GM21576 (cell line): ENCODE data around the gene CHD1L.
"Not testable (repeated sequence)": the region's sequence is repeated elsewhere in the genome, so short reads cannot be mapped to it uniquely, and the experiment has no call there.

Experiments used
- ATAC-seq: cut with Tn5 transposase; IDR thresholded peaks from one replicate; pipeline ENCODE4 v1.9.1; 2021; ENCODE audit warnings: mild to moderate bottlenecking, moderate library complexity; ENCODE audit not compliant: unreplicated experiment

CHD1L gene

DNA sequence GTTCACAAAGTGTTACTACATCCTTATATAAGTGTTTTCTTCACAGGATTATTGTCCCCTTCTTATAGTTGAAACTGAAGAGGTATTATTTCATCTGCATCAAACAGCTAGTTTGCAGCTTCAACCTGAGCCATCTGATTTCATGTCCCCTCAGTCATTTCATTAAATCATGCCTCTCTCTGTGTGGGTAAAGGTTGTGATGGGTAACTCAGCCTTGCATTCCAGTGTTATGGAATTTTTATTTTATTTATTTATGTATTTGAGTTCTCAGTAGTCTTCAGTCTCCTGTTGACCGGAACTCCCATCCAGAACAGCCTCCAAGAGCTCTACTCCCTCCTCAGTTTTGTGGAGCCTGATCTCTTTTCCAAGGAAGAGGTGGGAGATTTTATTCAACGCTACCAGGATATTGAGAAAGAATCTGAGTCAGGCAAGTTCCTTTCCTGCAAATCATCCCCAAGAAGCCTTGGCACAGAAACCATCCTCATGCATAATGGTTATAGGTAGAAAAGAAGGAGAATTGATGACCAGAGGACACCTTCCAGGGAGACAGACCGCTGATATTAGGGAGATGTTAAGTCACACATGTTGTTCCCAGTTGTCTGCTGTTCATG is 21.8 kb downstream of the CHD1L start:
- ATAC-seq = no peak

DNA sequence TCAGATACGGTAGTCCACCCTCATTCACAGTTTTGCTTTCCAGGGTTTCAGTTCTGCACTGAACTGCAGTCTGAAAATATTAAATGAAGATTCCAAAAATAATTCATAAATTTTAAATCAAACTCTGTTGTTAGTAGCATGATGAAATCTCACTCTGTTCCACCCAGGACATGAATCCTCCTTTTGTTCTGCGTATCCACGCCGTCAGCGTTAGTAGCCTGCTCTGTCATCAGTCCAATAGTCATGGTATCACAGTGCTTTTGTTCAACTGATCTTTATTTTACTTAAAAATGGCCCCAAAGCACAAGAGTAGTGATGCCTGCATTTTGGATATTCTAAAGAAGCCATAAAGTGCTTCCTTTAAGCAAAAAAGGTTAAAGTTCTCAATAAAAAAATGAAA is 23.9 kb downstream of the CHD1L start:
- ATAC-seq = no peak

DNA sequence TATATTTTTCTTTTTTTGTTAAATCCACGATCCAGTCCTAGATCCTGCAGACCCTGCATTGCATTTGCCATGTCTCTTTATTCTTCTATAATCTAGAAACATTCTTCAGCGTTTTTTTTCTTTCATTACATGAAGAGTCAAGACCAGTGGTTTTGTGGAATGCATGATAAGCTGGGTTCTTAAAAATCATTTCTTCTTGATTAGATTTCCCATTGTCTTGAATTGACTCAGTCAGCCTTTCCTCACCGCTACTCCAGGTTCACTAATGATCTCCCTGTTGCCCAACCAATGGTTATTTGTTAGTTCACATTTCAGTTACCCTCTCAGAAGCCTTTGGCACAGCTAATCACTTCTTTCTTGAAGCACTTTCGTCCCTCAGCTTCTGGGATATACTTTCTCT is 25.2 kb downstream of the CHD1L start:
- no peak for ATAC-seq

DNA sequence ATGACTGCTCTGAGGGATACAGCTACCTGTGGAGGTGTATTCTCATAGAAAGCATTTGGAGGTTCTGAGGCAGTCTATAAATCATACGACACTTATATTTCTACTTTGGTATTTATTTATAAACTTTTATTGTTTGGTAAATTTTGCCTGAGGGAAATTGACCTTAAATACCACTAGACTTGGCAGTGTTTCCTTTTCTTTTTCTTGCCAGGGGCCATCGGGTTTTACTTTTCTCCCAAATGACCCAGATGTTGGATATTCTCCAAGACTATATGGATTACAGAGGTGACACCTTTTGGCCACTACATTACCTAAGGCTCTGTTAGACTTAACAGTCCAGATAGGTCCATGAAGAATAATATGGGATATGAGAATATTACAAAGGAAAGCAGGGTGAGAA is 28.2 kb downstream of the CHD1L start:
- ATAC-seq = no peak

DNA sequence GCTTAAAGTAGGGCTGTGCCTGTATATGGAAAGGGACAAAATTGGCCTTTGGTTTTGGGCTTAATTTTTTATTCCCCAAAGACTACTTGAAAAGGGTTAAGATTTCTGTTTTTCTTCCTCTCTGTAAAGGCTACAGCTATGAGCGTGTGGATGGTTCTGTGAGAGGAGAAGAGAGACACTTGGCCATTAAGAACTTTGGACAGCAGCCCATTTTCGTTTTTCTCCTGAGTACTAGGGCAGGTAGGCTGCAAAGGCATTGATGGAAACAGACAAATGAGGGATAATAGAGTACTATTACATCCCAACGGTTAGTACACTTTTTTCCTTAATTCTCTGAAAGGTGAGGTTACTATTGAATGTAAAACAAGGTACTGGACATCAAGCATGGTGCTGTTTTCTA is 29.6 kb downstream of the CHD1L start:
- no peak for ATAC-seq

DNA sequence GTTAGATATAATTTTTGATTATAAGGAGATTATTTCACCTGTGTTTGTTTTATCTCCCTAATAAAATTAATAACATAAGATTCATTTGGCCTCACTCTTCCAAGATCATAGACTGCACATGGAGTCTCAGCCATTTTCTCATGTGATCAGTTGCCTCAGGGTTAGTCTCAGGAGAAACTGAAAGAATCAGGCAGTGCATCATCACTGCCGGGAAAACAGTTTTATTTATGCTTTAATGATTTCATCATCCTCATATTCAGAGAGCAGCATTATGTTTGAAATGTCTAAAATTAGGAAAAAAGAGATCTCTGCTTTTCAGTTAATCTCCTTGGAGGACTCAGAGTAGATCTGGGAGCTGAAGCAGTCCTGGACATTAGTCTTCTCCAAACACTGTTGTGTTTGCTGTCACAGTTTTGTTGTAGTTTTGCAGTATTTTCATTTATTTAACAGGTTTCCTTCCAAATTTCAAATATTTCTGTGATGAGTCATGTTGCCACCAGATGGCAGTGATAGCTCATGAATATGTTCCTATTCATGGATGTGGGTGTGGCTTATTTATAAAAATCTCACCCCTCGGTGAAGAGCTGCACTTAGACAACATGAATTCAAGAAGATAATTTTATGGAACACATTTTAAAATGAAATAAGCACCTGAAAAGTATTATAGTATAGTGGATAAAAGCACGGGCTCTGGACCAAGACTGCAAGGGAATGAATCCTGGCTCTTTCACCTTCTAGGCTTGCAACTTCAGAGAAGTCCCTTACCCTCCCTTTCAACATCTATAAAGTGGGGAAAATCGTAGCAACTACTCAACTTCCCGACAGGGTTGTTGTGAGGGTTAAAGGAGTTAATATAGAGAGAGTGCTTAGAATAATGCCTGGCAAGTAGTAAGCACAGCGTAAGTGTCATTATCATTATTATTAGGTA is 31.2 kb downstream of the CHD1L start:
- no peak for ATAC-seq

DNA sequence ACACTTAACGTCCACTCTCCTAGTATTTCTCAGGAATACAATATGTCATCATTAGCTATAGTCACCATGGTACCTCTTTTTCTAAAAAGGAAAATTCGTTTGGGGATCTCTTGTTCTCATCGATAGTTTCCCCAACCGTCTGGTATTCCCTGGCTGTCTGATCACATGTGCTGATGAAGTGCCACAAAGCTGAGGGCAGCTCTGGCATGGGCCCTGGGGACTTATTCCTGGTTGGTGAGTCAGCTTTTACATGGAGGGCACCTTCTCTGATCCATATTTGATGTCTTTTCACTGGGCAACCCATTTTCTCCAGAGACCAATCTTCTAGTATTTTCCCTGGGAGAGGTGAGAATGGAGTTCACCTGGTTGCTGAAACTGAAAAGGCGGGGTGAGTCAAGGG is 39.5 kb downstream of the CHD1L start:
- ATAC-seq = no peak

DNA sequence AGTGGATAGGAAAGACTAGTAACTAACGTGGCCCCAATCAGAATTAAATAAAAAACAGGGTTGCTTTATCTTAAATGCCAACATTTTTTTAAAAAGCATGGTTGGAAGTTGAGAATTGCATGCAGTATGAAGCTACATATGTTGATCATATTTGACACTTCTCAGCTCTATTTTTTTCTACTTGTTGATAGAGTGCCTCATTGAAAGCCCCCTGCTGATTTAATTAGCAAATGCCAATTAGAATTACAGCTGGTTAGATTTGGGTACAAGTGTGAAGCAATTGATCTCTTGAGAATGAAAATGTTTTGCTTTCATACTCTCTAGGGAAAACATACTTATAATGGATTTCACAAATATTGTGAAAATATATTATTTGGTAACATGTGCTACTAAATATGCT is 40.5 kb downstream of the CHD1L start:
- no peak for ATAC-seq

DNA sequence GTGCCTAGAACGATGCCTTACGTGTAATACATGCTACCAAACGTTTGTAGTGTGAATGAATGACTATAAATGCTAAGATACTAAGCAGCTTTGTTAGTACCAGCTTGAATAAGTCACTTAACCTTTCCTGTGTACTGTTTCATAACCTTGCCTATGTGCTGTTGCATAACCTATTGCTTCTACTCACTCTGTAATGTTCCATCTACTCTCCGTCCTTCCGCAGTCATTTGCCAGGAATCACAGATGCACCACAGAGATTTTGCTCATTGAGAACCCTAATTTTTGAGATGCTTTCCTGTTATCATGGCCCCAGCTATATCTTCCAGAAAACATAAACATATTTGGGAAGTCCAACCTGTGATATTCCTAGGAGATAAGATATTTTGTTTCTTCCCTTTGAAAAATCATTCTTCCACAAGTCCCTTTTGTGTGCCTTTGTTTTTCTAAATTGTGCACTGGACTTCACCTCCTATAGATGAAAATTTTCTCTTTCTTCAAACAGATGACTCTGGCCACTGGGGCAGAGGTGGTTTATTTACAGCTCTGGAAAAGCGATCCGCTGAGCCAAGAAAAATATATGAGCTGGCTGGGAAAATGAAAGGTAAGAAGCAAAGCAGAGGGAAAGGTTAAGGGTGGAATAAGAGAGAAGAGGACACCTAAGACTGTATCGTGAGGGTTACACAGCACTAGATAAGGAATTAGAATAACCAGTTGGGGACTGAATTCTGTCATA is 44.8 kb downstream of the CHD1L start:
- ATAC-seq = no peak

DNA sequence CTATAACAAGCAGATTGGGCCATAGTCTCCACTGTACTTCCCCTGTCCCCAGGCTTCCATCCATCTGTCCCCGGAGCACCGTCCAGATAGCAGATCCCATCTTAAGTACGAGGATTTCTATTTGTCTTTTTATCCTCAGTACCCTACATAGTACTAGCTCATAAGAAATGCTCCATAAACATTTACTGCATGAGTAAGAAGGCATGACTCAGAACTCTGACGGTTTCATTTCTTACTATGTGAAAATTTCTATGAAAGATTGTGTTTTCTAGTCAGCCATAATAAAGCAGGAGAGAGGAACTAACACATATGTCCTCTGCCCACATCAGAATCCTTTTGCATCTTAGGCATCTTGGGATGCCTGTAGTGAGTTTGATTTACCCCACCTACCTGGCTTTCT is 49.5 kb downstream of the CHD1L start:
- no peak for ATAC-seq

DNA sequence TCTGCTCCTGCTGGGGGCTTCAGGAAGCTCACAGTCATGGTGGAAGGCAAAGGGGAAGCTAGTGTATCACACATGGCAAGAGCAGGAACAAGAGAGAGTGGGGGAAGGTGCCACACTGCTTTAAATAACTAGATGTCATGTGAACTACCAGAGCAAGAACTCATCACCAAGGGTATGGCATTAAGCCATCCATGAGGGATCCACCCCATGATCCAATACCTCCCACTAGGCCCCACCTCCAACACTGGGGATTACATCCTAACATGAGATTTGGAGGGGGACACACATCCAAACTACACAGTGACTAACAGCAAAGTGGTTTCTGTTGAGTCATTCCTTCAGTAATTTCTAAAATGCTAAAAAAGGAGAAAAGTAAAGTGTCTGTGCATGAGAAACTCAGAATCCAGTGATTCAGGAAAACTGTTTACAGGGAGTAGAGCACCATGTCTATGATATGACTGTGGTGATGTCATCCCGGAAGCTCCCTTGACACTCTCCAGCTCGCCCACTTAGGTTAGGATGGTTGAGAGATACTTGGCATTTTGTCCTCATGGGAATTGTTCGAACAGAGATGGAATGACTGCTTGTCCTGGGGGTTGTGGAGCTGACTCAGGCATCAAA is 50.3 kb downstream of the CHD1L start:
- ATAC-seq = no peak

DNA sequence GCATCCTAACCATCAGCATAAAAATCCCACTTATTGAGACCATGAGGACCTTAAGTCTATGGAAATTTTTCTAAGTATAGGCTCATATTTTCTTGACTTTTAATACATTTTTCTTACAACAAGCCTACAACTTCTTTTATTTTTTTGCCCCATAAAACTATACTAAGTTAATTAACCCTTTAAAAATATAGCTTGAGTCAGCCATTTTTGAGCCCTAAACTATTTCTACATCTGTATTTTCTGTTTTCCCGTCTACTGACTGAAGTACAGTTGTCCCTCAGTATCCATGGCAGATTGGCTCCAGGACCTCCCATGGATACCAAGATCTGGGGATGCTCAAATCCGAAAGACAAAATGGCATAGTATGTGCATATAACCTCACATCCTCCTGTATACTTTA is 55.0 kb downstream of the CHD1L start:
- ATAC-seq = no peak

DNA sequence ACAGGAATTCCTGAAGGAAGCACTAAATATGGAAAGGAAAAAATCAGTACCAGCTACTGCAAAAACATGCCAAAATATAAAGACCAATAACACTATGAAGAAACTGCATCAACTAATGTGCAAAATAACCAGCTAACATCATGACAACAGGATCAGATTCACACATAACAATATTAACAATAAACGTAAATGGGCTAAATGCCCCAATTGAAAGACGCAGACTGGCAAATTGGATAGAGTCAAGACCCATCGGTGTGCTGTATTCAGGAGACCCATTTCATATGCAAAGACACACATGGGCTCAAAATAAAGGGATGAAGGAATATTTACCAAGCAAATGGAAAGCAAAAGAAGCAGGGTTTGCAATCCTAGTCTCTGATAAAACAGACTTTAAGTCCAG is 63.3 kb downstream of the CHD1L start:
- not testable (repeated sequence) for ATAC-seq

DNA sequence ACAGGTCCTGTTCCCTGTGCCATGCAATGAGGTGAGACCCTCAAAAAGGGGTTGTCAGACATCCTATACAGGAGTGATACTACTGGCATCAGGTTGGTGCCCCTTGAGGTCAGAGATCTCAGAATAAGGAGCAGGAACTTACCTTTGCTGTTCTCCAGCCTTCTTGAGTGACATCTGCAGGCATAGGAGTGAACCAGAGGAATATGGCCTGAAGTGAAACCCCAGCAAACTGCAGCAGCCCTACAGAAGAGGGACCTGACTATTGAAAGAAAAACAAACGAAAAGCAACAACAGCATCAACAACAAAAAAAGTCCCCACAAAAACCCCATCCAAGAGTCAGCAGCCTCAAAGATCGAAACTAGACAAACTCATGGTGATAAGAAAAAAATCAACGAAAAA is 74.5 kb downstream of the CHD1L start:
- ATAC-seq = no peak

DNA sequence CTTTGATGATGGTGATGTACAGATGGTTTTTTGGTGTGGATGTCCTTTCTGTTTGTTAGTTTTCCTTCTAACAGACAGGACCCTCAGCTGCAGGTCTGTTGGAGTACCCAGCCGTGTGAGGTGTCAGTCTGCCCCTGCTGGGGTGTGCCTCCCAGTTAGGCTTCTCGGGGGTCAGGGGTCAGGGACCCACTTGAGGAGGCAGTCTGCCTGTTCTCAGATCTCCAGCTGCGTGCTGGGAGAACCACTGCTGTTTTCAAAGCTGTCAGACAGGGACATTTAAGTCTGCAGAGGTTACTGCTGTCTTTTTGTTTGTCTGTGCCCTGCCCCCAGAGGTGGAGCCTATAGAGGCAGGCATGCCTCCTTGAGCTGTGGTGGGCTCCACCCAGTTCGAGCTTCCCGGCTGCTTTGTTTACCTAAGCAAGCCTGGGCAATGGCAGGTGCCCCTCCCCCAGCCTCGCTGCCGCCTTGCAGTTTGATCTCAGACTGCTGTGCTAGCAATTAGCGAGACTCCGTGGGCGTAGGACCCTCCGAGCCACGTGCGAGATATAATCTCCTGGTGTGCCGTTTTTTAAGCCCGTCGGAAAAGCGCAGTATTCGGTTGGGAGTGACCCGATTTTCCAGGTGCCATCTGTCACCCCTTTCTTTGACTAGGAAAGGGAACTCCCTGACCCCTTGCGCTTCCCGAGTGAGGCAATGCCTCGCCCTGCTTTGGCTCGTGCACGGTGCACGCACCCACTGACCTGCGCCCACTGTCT is 84.6 kb downstream of the CHD1L start:
- ATAC-seq = not testable (repeated sequence)

DNA sequence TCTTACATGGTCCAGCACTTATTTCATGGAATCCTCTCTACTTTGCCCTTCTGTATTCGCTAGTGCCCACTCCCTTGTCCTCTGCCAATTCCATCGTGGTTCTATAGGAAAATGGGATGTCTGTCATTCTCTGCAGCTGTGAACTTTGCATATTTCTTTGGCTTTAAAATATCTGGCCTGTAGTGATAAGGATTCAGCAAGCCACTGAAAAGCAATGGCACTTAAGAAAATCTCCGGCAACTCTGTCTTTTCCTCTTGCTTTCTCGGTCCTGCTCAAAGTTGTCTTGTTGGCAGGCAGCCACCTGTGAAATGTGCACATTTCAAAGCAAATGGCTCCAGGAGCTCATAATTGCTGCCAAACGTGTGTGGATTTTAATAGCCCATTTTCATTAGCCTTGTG is 91.8 kb downstream of the CHD1L start:
- ATAC-seq = no peak

DNA sequence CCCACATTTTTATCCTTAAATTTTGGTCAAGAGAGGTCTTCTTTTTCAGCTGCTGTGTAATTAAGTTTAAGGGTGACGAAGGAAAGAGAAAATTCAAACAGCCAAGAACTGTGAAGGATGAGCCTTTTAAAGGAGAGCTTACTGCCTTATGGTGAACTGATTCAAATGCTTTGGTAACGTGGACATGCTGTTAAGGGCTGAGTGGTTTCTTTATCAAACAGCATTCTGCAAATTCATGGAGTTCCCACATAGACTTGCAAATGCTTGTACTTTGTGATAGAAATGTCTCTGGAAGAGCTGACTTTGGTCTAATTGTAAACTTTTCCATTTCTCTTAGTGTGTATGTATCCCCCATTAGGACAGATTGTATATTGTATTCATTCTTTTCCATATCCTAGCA is 93.8 kb downstream of the CHD1L start:
- no peak for ATAC-seq

DNA sequence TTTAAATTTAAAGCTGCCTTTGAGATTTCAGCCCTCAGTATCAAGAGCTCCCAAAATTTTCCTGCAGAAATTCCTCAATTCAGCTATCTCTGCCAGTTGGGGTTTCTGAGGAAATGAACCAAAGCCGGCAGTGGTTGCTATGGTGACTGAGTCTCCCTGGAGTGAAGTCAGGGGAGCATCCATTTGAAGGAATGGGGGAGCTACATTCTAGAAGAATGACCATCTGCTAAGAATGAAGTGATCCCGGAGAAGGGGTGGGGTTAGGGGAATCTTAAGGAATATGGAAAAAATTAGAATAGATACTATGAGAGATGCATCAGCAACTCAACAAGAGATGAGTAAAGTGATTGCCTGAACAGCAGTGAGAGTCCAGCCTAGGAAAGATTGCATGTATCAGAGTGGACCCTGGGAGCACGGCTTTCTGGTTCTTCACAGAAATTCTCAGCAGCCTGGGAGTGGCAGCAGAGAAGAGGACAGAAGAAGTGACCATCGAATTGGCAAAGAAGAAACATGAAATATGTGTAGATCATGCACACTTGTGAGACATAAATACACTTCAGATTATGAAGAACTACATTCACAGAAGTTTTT is 94.7 kb downstream of the CHD1L start:
- no peak for ATAC-seq

DNA sequence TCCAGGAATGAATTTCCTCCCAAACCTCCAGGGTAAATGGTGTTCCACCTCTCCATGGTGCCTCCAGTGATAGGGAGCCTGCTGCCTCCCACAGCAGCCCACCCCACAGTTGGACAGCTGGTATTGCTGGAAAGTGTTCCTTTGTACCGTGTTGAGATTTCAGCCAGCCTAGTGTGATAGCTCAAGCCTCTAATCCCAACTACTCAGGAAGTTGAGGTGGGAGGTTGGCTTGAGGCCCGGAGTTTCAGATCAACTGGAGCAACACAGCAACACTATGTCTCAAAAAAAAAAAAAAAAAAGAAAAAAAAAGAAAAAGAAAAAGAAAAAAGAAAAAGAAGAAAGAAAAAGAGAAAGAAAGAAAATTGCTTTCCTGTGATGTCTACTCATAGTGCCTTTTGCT is 96.1 kb downstream of the CHD1L start:
- ATAC-seq = no peak

DNA sequence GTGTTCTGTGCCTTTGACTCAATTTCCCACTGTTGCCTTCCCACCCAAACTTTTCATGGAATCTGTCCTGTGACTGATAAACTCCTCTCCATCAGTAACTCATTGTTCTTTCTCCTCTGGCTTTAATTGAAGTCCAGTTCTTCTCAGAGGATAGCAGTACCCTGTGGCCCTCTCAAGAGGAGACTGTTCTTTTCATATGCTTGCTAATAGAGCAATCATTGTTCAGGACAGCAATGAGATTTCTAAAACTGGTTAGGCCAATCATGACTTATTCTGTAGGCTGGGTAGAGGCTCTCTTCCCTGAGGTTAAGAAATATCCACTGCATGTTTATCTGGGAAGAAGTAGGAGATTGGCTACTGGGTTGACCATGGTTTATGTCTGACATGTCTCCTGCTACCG is 98.8 kb downstream of the CHD1L start:
- ATAC-seq = no peak
